ENCODE data around the gene SPSB3.

Gene SPSB3

GRCh38 chr16:1760911-1761310, 21.5 kb downstream of the SPSB3 start:
- H3K4me1 Mint-ChIP-seq: peaks cover 7% of the 10 kb centered on the region
- peaks cover 4% of the 10 kb centered on the region for H3K36me3 Mint-ChIP-seq (ENCODE audit: low read depth)
- H3K4me3 Mint-ChIP-seq: no peak overlapping the region
- no peak for ATAC-seq
- no peaks in the 10 kb centered on the region for H3K9me3 Mint-ChIP-seq
- H3K27ac Mint-ChIP-seq: no peak overlapping the region
- DNase-seq: no peak
- no peaks in the 10 kb centered on the region for H3K27me3 Mint-ChIP-seq

DNA sequence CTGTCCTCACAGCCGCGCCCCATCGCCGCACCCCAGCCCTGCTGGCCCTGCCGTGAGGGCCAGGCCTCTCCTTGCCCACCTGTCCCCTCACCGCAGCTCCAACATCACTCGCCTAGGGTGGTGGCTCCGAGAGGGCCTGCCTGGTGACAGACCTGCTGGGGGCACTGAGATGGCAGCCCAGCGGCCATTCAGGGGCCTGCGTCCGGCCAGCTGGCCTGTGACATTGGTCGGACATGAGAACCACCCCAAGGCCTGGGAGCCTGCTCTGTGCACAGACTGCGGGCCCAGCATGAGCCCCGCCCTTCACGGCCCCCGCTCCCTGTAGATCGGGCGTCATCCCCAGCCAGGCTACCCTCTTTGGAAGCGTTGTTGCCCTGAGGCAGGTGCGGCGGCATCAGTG, 22.9 kb downstream of the SPSB3 start:
- no peak overlapping the region for H3K27ac Mint-ChIP-seq
- peaks cover 4% of the 10 kb centered on the region for H3K36me3 Mint-ChIP-seq (ENCODE audit: low read depth)
- H3K27me3 Mint-ChIP-seq: no peaks in the 10 kb centered on the region
- no peaks in the 10 kb centered on the region for H3K9me3 Mint-ChIP-seq
- no peak for DNase-seq
- no peak for ATAC-seq
- H3K4me3 Mint-ChIP-seq: no peak overlapping the region
- H3K4me1 Mint-ChIP-seq: peaks cover 7% of the 10 kb centered on the region

- no peak overlapping the region for H3K4me3 Mint-ChIP-seq
- DNase-seq: no peak
- H3K27ac Mint-ChIP-seq: no peak overlapping the region
- no peaks in the 10 kb centered on the region for H3K9me3 Mint-ChIP-seq
- H3K36me3 Mint-ChIP-seq (ENCODE audit: low read depth): peaks cover 4% of the 10 kb centered on the region
- peaks cover 7% of the 10 kb centered on the region for H3K4me1 Mint-ChIP-seq
- ATAC-seq: no peak
- H3K27me3 Mint-ChIP-seq: no peaks in the 10 kb centered on the region
Measured at GRCh38 chr16:1758923-1759322, 23.4 kb downstream of the SPSB3 start.

- Mint-ChIP-seq H3K27me3 (no peaks in the 10 kb centered on the region), H3K4me1 (peaks cover 7% of the 10 kb centered on the region), H3K27ac (no peak overlapping the region), H3K4me3 (no peak overlapping the region), H3K36me3 (ENCODE audit: low read depth) (peaks cover 4% of the 10 kb centered on the region), H3K9me3 (no peaks in the 10 kb centered on the region)
- ATAC-seq (no peak), DNase-seq (no peak)
Measured at GRCh38 chr16:1757714-1758461, 24.5 kb downstream of the SPSB3 start.

- DNase-seq (no peak), ATAC-seq (no peak)
- Mint-ChIP-seq H3K4me1 (peaks cover 7% of the 10 kb centered on the region), H3K27ac (no peak overlapping the region), H3K27me3 (no peaks in the 10 kb centered on the region), H3K36me3 (ENCODE audit: low read depth) (peaks cover 2% of the 10 kb centered on the region), H3K9me3 (no peaks in the 10 kb centered on the region), H3K4me3 (no peak overlapping the region)
Measured at GRCh38 chr16:1754204-1754603, 28.2 kb downstream of the SPSB3 start.

- Mint-ChIP-seq H3K9me3 (no peaks in the 10 kb centered on the region), H3K27ac (no peak overlapping the region), H3K4me3 (no peak overlapping the region), H3K36me3 (ENCODE audit: low read depth) (peaks cover 2% of the 10 kb centered on the region), H3K4me1 (peaks cover 7% of the 10 kb centered on the region), H3K27me3 (no peaks in the 10 kb centered on the region)
- ATAC-seq: no peak
- DNase-seq: no peak
Measured at GRCh38 chr16:1752853-1753252, 29.5 kb downstream of the SPSB3 start.

DNA sequence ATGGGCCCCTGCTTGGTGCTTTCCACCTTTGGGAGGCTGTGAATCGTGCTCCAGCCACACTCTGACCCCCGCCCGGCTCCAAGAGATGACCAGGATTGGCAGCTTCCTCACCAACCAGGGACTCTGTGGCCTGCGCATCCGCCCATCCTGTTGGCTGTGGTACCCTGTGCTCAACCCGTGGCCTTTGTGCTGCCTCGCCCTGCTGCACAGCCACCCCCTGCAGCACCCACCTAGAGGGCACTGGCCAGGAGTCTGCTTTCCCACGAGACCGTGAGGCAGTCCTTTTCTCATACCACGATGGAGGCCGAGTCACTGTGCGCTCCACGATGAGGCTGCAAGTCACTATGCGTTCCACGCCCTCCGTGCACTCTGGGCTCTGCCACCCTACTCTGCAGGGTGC, 30.4 kb downstream of the SPSB3 start:
- Mint-ChIP-seq H3K4me3 (no peak overlapping the region), H3K27me3 (no peaks in the 10 kb centered on the region), H3K36me3 (ENCODE audit: low read depth) (peaks cover 2% of the 10 kb centered on the region), H3K4me1 (peaks cover 2% of the 10 kb centered on the region), H3K9me3 (no peaks in the 10 kb centered on the region), H3K27ac (no peak overlapping the region)
- no peak for DNase-seq
- no peak for ATAC-seq

- ATAC-seq (peak; percentile 30), DNase-seq (no peak)
- Mint-ChIP-seq H3K9me3 (no peaks in the 10 kb centered on the region), H3K4me3 (no peak overlapping the region), H3K27ac (no peak overlapping the region), H3K36me3 (ENCODE audit: low read depth) (peaks cover 2% of the 10 kb centered on the region), H3K27me3 (no peaks in the 10 kb centered on the region), H3K4me1 (no peaks in the 10 kb centered on the region)
Measured at GRCh38 chr16:1749152-1750117, 32.9 kb downstream of the SPSB3 start.

- Mint-ChIP-seq H3K27ac (no peak overlapping the region), H3K4me3 (no peak overlapping the region), H3K9me3 (no peaks in the 10 kb centered on the region), H3K27me3 (no peaks in the 10 kb centered on the region), H3K4me1 (no peaks in the 10 kb centered on the region), H3K36me3 (ENCODE audit: low read depth) (peaks cover 2% of the 10 kb centered on the region)
- DNase-seq (no peak), ATAC-seq (no peak)
Measured at GRCh38 chr16:1747934-1748333, 34.4 kb downstream of the SPSB3 start.

GRCh38 chr16:1746693-1747195, 35.6 kb downstream of the SPSB3 start:
- Mint-ChIP-seq H3K36me3 (ENCODE audit: low read depth) (no peaks in the 10 kb centered on the region), H3K4me1 (no peaks in the 10 kb centered on the region), H3K4me3 (no peak overlapping the region), H3K27me3 (no peaks in the 10 kb centered on the region), H3K27ac (no peak overlapping the region), H3K9me3 (no peaks in the 10 kb centered on the region)
- no peak for DNase-seq
- ATAC-seq: no peak

GRCh38 chr16:1745900-1746692, 36.3 kb downstream of the SPSB3 start:
- Mint-ChIP-seq H3K4me3 (no peak overlapping the region), H3K27ac (no peak overlapping the region), H3K4me1 (no peaks in the 10 kb centered on the region), H3K36me3 (ENCODE audit: low read depth) (no peaks in the 10 kb centered on the region), H3K9me3 (no peaks in the 10 kb centered on the region), H3K27me3 (no peaks in the 10 kb centered on the region)
- no peak for ATAC-seq
- no peak for DNase-seq

GRCh38 chr16:1745181-1745899, 37.0 kb downstream of the SPSB3 start:
- Mint-ChIP-seq H3K27me3 (no peaks in the 10 kb centered on the region), H3K9me3 (no peaks in the 10 kb centered on the region), H3K4me3 (no peak overlapping the region), H3K4me1 (no peaks in the 10 kb centered on the region), H3K27ac (no peak overlapping the region), H3K36me3 (ENCODE audit: low read depth) (peaks cover 2% of the 10 kb centered on the region)
- ATAC-seq (no peak), DNase-seq (no peak)

GRCh38 chr16:1744338-1744840, 38.0 kb downstream of the SPSB3 start:
- no peak for DNase-seq
- no peak overlapping the region for H3K4me3 Mint-ChIP-seq
- H3K36me3 Mint-ChIP-seq (ENCODE audit: low read depth): peaks cover 2% of the 10 kb centered on the region
- no peak for ATAC-seq
- H3K9me3 Mint-ChIP-seq: no peaks in the 10 kb centered on the region
- H3K27ac Mint-ChIP-seq: no peak overlapping the region
- H3K27me3 Mint-ChIP-seq: no peaks in the 10 kb centered on the region
- H3K4me1 Mint-ChIP-seq: no peaks in the 10 kb centered on the region
